ENCODE measurements around the gene WASF1. TPM values are rescaled to one million over a fixed set of nuclear protein-coding genes. Genes with fewer than 3 reads are reported as not detected.

WASF1 gene
- total RNA-seq, 2 experiments from 2014 or later = 2.9 to 3.5 TPM

Other genes with a start within 250 kb of the WASF1 start
- not detected for gene GPR6, start 201.4 kb downstream of the WASF1 start, total RNA-seq
- 10 to 100 TPM; 24.6 to 25.5 TPM for gene CDC40, start 757 bp upstream of the WASF1 start, total RNA-seq
- gene METTL24, start 178.7 kb upstream of the WASF1 start, total RNA-seq = not detected
- gene DDO, start 235.9 kb upstream of the WASF1 start, total RNA-seq = not detected

Data from activated CD8-positive, alpha-beta memory T cell treated with anti-CD3 and anti-CD28 coated beads for 36 hours (primary cell).